B cell (primary cell): ENCODE data around the gene HMG20A. TPM values are rescaled to one million over a fixed set of nuclear protein-coding genes. Genes with fewer than 3 reads are reported as not detected.

Experiments used
- ATAC-seq: fragments of 200-7000 bp; cut with Tn5 transposase; one replicate; pipeline ENCODE4 v1.10.0; 2021; ENCODE audit warnings: low read depth, mild to moderate bottlenecking, moderate number of reproducible peaks, moderate library complexity
- CTCF ChIA-PET: fragments of 350-600 bp; sonication (Branson Sonifier 250); formaldehyde crosslinking; loops from one replicate; lab custom pipeline; 2021; ENCODE audit warnings: antibody characterized with exemption, inconsistent platforms; lab: Charles Lee
- POLR2A ChIA-PET: fragments of 350-600 bp; sonication (Branson Sonifier 250); formaldehyde crosslinking; loops from one replicate; lab custom pipeline; 2021; ENCODE audit warnings: antibody characterized with exemption; lab: Charles Lee
- DNase-seq: peaks from one replicate; pipeline ENCODE4 v3.0.0; 2013
- H2AFZ ChIP-seq: 2 replicates; pipeline ENCODE4 v1.6.1; 2012; ENCODE audit warnings: mild to moderate bottlenecking, low read depth, low read length; ENCODE audit not compliant: insufficient read depth, poor library complexity, severe bottlenecking
- H3K27ac ChIP-seq, 2 donors: 1 replicate in 1 of 2; 2 replicates in 1 of 2; pipeline ENCODE4 v1.5.1; 2012 to 2013; ENCODE audit warnings: low read length in 2 of 2, mild to moderate bottlenecking in 2 of 2, moderate library complexity in 1 of 2
- H3K27me3 ChIP-seq, 4 experiments: fragments of 200-600 bp in 1 of 4; sonication (generic) in 1 of 4; replicated peaks in 1 of 4; 1 replicate in 2 of 4; 2 replicates in 2 of 4; pipeline versions ENCODE4 v1.6.1 to v1.7.0; 2013 to 2016; ENCODE audit warnings: low read length in 3 of 4, mild to moderate bottlenecking in 2 of 4, mixed read lengths in 1 of 4, moderate library complexity in 1 of 4; ENCODE audit not compliant: insufficient read depth in 4 of 4, control insufficient read depth in 3 of 4; ENCODE audit errors: control extremely low read depth in 1 of 4
- H3K36me3 ChIP-seq, 2 experiments: replicated peaks in 1 of 2; 1 replicate in 1 of 2; 2 replicates in 1 of 2; pipeline versions ENCODE4 v1.6.1 to v1.7.1; 2013; ENCODE audit warnings: low read length in 1 of 2; ENCODE audit not compliant: insufficient read depth in 2 of 2, control insufficient read depth in 1 of 2; ENCODE audit errors: control extremely low read depth in 1 of 2, extremely low read depth in 1 of 2
- H3K4me1 ChIP-seq, 2 donors: fragments of 200-600 bp in 1 of 2; sonication (generic) in 1 of 2; 1 replicate in 1 of 2; 2 replicates in 1 of 2; pipeline versions ENCODE4 v1.5.1 to v1.6.1; 2013 to 2017; ENCODE audit warnings: low read length in 2 of 2; ENCODE audit not compliant: control insufficient read depth in 2 of 2, insufficient read depth in 2 of 2
- H3K4me2 ChIP-seq: replicated peaks from 2 replicates; pipeline ENCODE3; 2012; ENCODE audit warnings: mild to moderate bottlenecking, low read depth, low read length; ENCODE audit not compliant: poor library complexity, severe bottlenecking
- H3K4me3 ChIP-seq, 5 experiments: fragments of 200-600 bp in 1 of 5; sonication (generic) in 1 of 5; 1 replicate in 3 of 5; 2 replicates in 2 of 5; pipeline versions ENCODE4 v1.5.1 to v1.7.0; 2011 to 2016; ENCODE audit warnings: low read length in 4 of 5, mild to moderate bottlenecking in 4 of 5, low read depth in 2 of 5, control low read depth in 1 of 5, moderate library complexity in 1 of 5; ENCODE audit not compliant: insufficient read depth in 1 of 5; ENCODE audit errors: control extremely low read depth in 1 of 5, extremely low read depth in 1 of 5
- H3K79me2 ChIP-seq: fragments of 200-600 bp; sonication (generic); one replicate; pipeline ENCODE4 v1.6.0; 2016; ENCODE audit warnings: low read length; ENCODE audit not compliant: control insufficient read depth, insufficient read depth
- H3K9ac ChIP-seq: fragments of 200-600 bp; sonication (generic); 2 replicates; pipeline ENCODE4 v1.6.1; 2017; ENCODE audit warnings: mild to moderate bottlenecking, low read length, moderate library complexity
- H3K9me3 ChIP-seq, 3 donors: one replicate each; pipeline versions ENCODE4 v1.6.1 to v1.7.1; 2013; ENCODE audit warnings: low read length in 2 of 3; ENCODE audit not compliant: control insufficient read depth in 2 of 3, insufficient read depth in 1 of 3; ENCODE audit errors: control extremely low read depth in 1 of 3
- H4K20me1 ChIP-seq: 2 replicates; pipeline ENCODE4 v1.6.0; 2012; ENCODE audit warnings: mild to moderate bottlenecking, low read length; ENCODE audit not compliant: insufficient read depth, control insufficient read depth, poor library complexity, severe bottlenecking
- H3K27ac Mint-ChIP-seq: one replicate; pipeline ENCODE4 v1.8.0; 2021; ENCODE audit warnings: mixed read lengths
- H3K27me3 Mint-ChIP-seq: one replicate; pipeline ENCODE4 v1.8.0; 2021; ENCODE audit warnings: mixed read lengths
- H3K4me1 Mint-ChIP-seq: one replicate; pipeline ENCODE4 v1.8.0; 2021; ENCODE audit warnings: mixed read lengths
- H3K4me3 Mint-ChIP-seq: one replicate; pipeline ENCODE4 v1.8.0; 2021; ENCODE audit warnings: mixed read lengths
- H3K9me3 Mint-ChIP-seq: one replicate; pipeline ENCODE4 v1.8.0; 2022; ENCODE audit warnings: mixed read lengths; ENCODE audit not compliant: insufficient read depth
- CTCF ChIP-seq: fragments of 200-600 bp; IDR thresholded peaks from one replicate; pipeline ENCODE4 v1.8.0; 2022; ENCODE audit warnings: antibody characterized with exemption, mild to moderate bottlenecking
- EZH2 ChIP-seq: IDR thresholded peaks from 2 replicates; pipeline ENCODE4 v1.6.1; 2012; ENCODE audit warnings: borderline replicate concordance, low read depth, mild to moderate bottlenecking, moderate library complexity, low read length; ENCODE audit not compliant: insufficient read depth, poor library complexity, severe bottlenecking
- WGBS: methylation state at CpG from one replicate; pipeline ENCODE4 v1.1.5; 2013; ENCODE audit warnings: missing lambda C conversion rate; ENCODE audit not compliant: insufficient coverage; 5-methylcytosine and 5-hydroxymethylcytosine counted together
- intact Hi-C: fragments of 100-400 bp; cut with micrococcal nuclease; formaldehyde crosslinking; loops from one replicate; pipeline ENCODE4 v1.10.0; 2022
- polyA plus RNA-seq: library from polyadenylated mRNA; depleted of rRNA; stranded (reverse); fragments of >200 nt; gene quantifications from 2 replicates; pipeline ENCODE4 v1.2.3, GENCODE V29; 2012
- total RNA-seq, 2 donors: library from RNA; stranded (reverse); fragments of 120-200 nt in 1 of 2; gene quantifications; 1 replicate in 1 of 2; 2 replicates in 1 of 2; pipeline versions ENCODE4 v1.2.3 to v1.2.4, GENCODE V29; 2013 to 2022

HMG20A gene
- total and polyA plus RNA-seq, 2 donors (not counting 1 experiment from before 2014, with no cell fraction given), result 26.1 to 63.5 TPM

GRCh38 chr15:77455696-77456321 lies 35.1 kb downstream of the HMG20A start:
- H3K27ac ChIP-seq, result no peak overlapping the region
- peaks cover 9% of the 10 kb centered on the region for H3K79me2 ChIP-seq
- no peak for TF ChIP-seq EZH2
- TF ChIP-seq CTCF, result no peak
- peaks cover 21% of the 10 kb centered on the region for H4K20me1 ChIP-seq
- 83% methylated on average over 2 of the region's 3 CpGs for WGBS
- peaks cover 0 to 28% of the 10 kb centered on the region in 2 experiments for H3K36me3 ChIP-seq
- no peak overlapping the region for H3K4me3 ChIP-seq
- ChIA-PET POLR2A (no interaction called here), CTCF (no interaction called here)
- H3K4me3 Mint-ChIP-seq, result no peak overlapping the region
- H3K9me3 ChIP-seq, result no peaks in the 10 kb centered on the region
- H3K4me1 ChIP-seq, result peaks cover 8 to 9% of the 10 kb centered on the region in 2 donors
- H3K4me1 Mint-ChIP-seq, result peaks cover 25% of the 10 kb centered on the region
- H3K27me3 ChIP-seq, result no peaks in the 10 kb centered on the region
- H3K27me3 Mint-ChIP-seq, result no peaks in the 10 kb centered on the region
- H3K27ac Mint-ChIP-seq, result no peak overlapping the region
- no peak overlapping the region for H3K9ac ChIP-seq
- intact Hi-C loops, result no loop called here
- no peak for ATAC-seq
- no peak for DNase-seq
- no peak overlapping the region for H2AFZ ChIP-seq
- H3K9me3 Mint-ChIP-seq, result no peaks in the 10 kb centered on the region
- no peak overlapping the region for H3K4me2 ChIP-seq

- intact Hi-C loops, result no loop called here
- CTCF ChIA-PET, result no interaction called here
- no peaks in the 10 kb centered on the region for H3K9me3 ChIP-seq
- H3K4me3 Mint-ChIP-seq, result no peak overlapping the region
- H3K27ac ChIP-seq, result no peak overlapping the region
- no peak for DNase-seq
- no peak for TF ChIP-seq CTCF
- TF ChIP-seq EZH2, result no peak
- H3K9me3 Mint-ChIP-seq, result no peaks in the 10 kb centered on the region
- no peaks in the 10 kb centered on the region for H3K27me3 ChIP-seq
- H3K4me1 Mint-ChIP-seq, result peaks cover 25% of the 10 kb centered on the region
- no peak overlapping the region for H3K4me3 ChIP-seq
- H3K4me1 ChIP-seq, result peaks cover 8 to 9% of the 10 kb centered on the region in 2 donors
- no peak for ATAC-seq
- no peak overlapping the region for H3K9ac ChIP-seq
- peaks cover 13% of the 10 kb centered on the region for H4K20me1 ChIP-seq
- H3K27ac Mint-ChIP-seq, result no peak overlapping the region
- no peaks in the 10 kb centered on the region for H3K27me3 Mint-ChIP-seq
- H3K36me3 ChIP-seq, result peaks cover 0 to 28% of the 10 kb centered on the region in 2 experiments
- H2AFZ ChIP-seq, result no peak overlapping the region
- no peak overlapping the region for H3K4me2 ChIP-seq
- 100% methylated on average over 1 of the region's 1 CpG for WGBS
- H3K79me2 ChIP-seq, result peaks cover 9% of the 10 kb centered on the region
- POLR2A ChIA-PET, result no interaction called here
Observed at GRCh38 chr15:77456746-77457145, 36.1 kb downstream of the HMG20A start.
